Gastrocnemius medialis (tissue), 4 donors: ENCODE data around the gene SP100. TPM values are rescaled to one million over a fixed set of nuclear protein-coding genes. Genes with fewer than 3 reads are reported as not detected.

Experiments
- ATAC-seq, 2 donors: fragments of 150-250 bp; one replicate each; pipeline ENCODE4 v1.9.1; 2016
- DNase-seq, 2 donors: peaks; one replicate each; pipeline ENCODE4 v3.0.0-alpha.2; 2019
- H3K27ac ChIP-seq, 4 donors: fragments of 200-600 bp; sonication (generic); 1 replicate in 1 of 4; 2 replicates in 3 of 4; pipeline ENCODE4 v1.5.1; 2016 to 2018; ENCODE audit warnings: mild to moderate bottlenecking in 2 of 4, moderate library complexity in 1 of 4
- H3K27me3 ChIP-seq, 3 donors: fragments of 200-600 bp; sonication (generic) in 2 of 3; 1 replicate in 1 of 3; 2 replicates in 2 of 3; pipeline versions ENCODE4 v1.5.1 to v1.6.0; 2016 to 2019; ENCODE audit warnings: mild to moderate bottlenecking in 1 of 3, moderate library complexity in 1 of 3
- H3K36me3 ChIP-seq, 2 donors: fragments of 200-600 bp; sonication (generic) in 1 of 2; one replicate each; pipeline ENCODE4 v1.5.1; 2017 to 2018
- H3K4me1 ChIP-seq, 2 donors: fragments of 200-600 bp; sonication (generic) in 1 of 2; one replicate each; pipeline ENCODE4 v1.5.1; 2016 to 2017; ENCODE audit warnings: mild to moderate bottlenecking in 2 of 2
- H3K4me3 ChIP-seq, 4 donors: fragments of 200-600 bp; sonication (generic) in 3 of 4; 1 replicate in 1 of 4; 2 replicates in 3 of 4; pipeline ENCODE4 v1.5.1; 2016 to 2019; ENCODE audit warnings: mild to moderate bottlenecking in 2 of 4
- H3K9me3 ChIP-seq, 3 donors: fragments of 200-600 bp; sonication (generic) in 2 of 3; 1 replicate in 1 of 3; 2 replicates in 2 of 3; pipeline ENCODE4 v1.5.1; 2016 to 2019
- POLR2A ChIP-seq, 2 donors: fragments of 450-650 bp; IDR thresholded peaks; one replicate each; pipeline ENCODE4 v1.6.1; 2017; ENCODE audit warnings: antibody characterized with exemption in 2 of 2, mild to moderate bottlenecking in 2 of 2, moderate library complexity in 2 of 2
- in situ Hi-C, 4 donors: fragments of 200-750 bp; cut with MboI; loops; one replicate each; pipeline versions ENCODE4 v1.15.0 to v1.8.0; 2017; ENCODE audit warnings: low sequenced_read_pairs in 4 of 4
- intact Hi-C: fragments of 100-400 bp; cut with DNase I; formaldehyde crosslinking; loops from one replicate; pipeline ENCODE4 v1.15.1; 2023; ENCODE audit warnings: low total_unique reads
- total RNA-seq, 4 donors: library from RNA; depleted of rRNA; stranded (reverse); fragments of >200 nt; gene quantifications; one replicate each; pipeline versions ENCODE4 v1.1.0 to v1.2.3, GENCODE V29; 2016
- TF ChIP-seq, protein P1 (sequence below), 5 experiments: fragments of 450-650 bp in 3 of 5; fragments of 200-600 bp in 2 of 5; sonication (generic) in 2 of 5; IDR thresholded peaks in 4 of 5; conservative IDR thresholded peaks in 1 of 5; 1 replicate in 4 of 5; 2 replicates in 1 of 5; pipeline ENCODE4 v1.5.1; 2016 to 2019; ENCODE audit warnings: antibody characterized with exemption in 5 of 5, mild to moderate bottlenecking in 3 of 5, moderate library complexity in 3 of 5

The SP100 gene
- total RNA-seq, 4 donors from 2014 or later = 18.2 to 30.7 (median 19.5) TPM

DNA sequence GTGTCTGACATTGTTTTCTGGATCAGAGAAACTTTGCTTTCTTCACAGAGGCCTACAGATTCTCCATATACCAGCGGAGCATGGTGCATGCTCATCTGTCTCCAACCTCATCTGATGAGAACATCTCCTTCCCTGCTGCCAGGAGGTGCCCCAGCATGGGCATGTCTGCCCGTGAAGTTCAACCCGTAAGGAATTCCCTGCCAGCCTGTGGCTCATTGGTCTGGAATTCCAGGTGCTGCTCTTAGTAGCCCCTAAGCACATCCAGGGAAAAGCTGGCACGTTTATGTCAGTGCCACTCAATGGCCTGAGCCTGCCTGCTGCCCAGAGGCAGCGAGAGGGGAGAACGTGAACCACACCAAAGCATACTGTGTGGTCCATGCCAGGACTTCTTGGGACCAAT lies 1.7 kb upstream of the SP100 start:
- intact Hi-C loops = loop anchor here (10.0 kb wide), 2 partner anchors 190 to 380 kb away; partner anchors contain the start of gene SP140
- Histone ChIP-seq H3K4me1 (peaks cover 13 to 26% of the 10 kb centered on the region in 2 donors), H3K36me3 (no peaks in the 10 kb centered on the region), H3K27me3 (no peaks in the 10 kb centered on the region), H3K9me3 (no peaks in the 10 kb centered on the region), H3K27ac (no peak overlapping the region), H3K4me3 (no peak overlapping the region)
- ATAC-seq (no peak), DNase-seq (no peak)
- in situ Hi-C loops = no loop called here
- TF ChIP-seq, protein P1, sequence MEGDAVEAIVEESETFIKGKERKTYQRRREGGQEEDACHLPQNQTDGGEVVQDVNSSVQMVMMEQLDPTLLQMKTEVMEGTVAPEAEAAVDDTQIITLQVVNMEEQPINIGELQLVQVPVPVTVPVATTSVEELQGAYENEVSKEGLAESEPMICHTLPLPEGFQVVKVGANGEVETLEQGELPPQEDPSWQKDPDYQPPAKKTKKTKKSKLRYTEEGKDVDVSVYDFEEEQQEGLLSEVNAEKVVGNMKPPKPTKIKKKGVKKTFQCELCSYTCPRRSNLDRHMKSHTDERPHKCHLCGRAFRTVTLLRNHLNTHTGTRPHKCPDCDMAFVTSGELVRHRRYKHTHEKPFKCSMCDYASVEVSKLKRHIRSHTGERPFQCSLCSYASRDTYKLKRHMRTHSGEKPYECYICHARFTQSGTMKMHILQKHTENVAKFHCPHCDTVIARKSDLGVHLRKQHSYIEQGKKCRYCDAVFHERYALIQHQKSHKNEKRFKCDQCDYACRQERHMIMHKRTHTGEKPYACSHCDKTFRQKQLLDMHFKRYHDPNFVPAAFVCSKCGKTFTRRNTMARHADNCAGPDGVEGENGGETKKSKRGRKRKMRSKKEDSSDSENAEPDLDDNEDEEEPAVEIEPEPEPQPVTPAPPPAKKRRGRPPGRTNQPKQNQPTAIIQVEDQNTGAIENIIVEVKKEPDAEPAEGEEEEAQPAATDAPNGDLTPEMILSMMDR (IDR thresholded peaks at IDR 0.05 in 4 of 5, conservative IDR thresholded peaks at IDR 0.05 in 1 of 5) = no peak
- no peak for TF ChIP-seq POLR2A (IDR thresholded peaks at IDR 0.05)

GRCh38 chr2:230417436-230417835 lies 1.4 kb downstream of the SP100 start:
- in situ Hi-C loops (no loop called here), intact Hi-C loops (loop anchor here (5.0 to 10.0 kb wide), 3 partner anchors 90 to 377 kb away; partner anchors contain the start of genes SP140 and SP140L)
- Histone ChIP-seq H3K4me1 (peaks cover 17 to 28% of the 10 kb centered on the region in 2 donors), H3K4me3 (peak overlapping the region; percentile 53 to 76 (median 59)), H3K36me3 (no peaks in the 10 kb centered on the region), H3K9me3 (no peaks in the 10 kb centered on the region), H3K27ac (peak overlapping the region; percentile 12 to 89 (median 56)), H3K27me3 (no peaks in the 10 kb centered on the region)
- no peak for DNase-seq
- no peak for ATAC-seq
- TF ChIP-seq, protein P1 (IDR thresholded peaks at IDR 0.05 in 4 of 5, conservative IDR thresholded peaks at IDR 0.05 in 1 of 5) = no peak
- no peak for TF ChIP-seq POLR2A (IDR thresholded peaks at IDR 0.05)

GRCh38 chr2:230418341-230419016 lies 2.5 kb downstream of the SP100 start:
- Histone ChIP-seq H3K27me3 (no peaks in the 10 kb centered on the region), H3K9me3 (no peaks in the 10 kb centered on the region), H3K4me3 (peak overlapping the region; percentile 6 to 60 (median 56)), H3K36me3 (peaks cover 0 to 4% of the 10 kb centered on the region in 2 donors), H3K4me1 (peaks cover 17 to 26% of the 10 kb centered on the region in 2 donors), H3K27ac (peak overlapping the region; percentile 0 to 87 (median 26))
- DNase-seq (no peak), ATAC-seq (no peak)
- intact Hi-C loops (loop anchor here (5.0 to 10.0 kb wide), 3 partner anchors 91 to 376 kb away; partner anchors contain the start of genes SP140 and SP140L), in situ Hi-C loops (no loop called here)
- TF ChIP-seq POLR2A (IDR thresholded peaks at IDR 0.05) = no peak
- TF ChIP-seq, protein P1 (IDR thresholded peaks at IDR 0.05 in 4 of 5, conservative IDR thresholded peaks at IDR 0.05 in 1 of 5) = no peak

DNA sequence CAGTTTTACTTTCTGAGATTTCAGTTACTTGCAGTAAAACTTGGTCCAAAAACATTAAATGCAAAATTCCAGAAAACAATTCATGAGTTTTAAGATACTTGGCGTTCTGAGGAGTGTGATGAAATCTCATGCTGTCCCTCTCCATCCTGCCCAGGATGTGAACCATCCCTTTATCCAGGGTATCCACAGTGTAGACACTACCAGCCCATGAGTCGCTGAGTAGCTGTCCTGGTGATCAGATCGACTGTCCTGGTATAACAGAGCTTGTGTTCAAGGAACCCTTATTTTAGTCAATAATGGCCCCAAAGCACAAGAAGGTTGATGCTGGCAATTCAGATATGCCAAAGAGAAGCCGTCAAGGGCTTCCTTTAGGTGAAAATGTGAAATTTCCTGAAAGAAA lies 3.2 kb downstream of the SP100 start:
- TF ChIP-seq, protein P1 (IDR thresholded peaks at IDR 0.05 in 4 of 5, conservative IDR thresholded peaks at IDR 0.05 in 1 of 5) = no peak
- no peak for TF ChIP-seq POLR2A (IDR thresholded peaks at IDR 0.05)
- in situ Hi-C loops = no loop called here
- Histone ChIP-seq H3K9me3 (no peaks in the 10 kb centered on the region), H3K4me3 (no peak overlapping the region), H3K27me3 (no peaks in the 10 kb centered on the region), H3K27ac (peak overlapping the region in 1 of 4 donors; percentile 39), H3K4me1 (peaks cover 17 to 33% of the 10 kb centered on the region in 2 donors), H3K36me3 (peaks cover 0 to 4% of the 10 kb centered on the region in 2 donors)
- intact Hi-C loops = loop anchor here (5.0 to 10.0 kb wide), 3 partner anchors 92 to 376 kb away; partner anchors contain the start of genes SP140 and SP140L
- no peak for DNase-seq
- ATAC-seq = no peak
